GM18505 (cell line): ENCODE data around the gene DBR1.
A peak's percentile ranks its signal among the peaks of the same experiment; 100 is the strongest.

ENCODE experiments used
- ATAC-seq: cut with Tn5 transposase; IDR thresholded peaks from one replicate; pipeline ENCODE4 v1.9.1; 2021; ENCODE audit not compliant: unreplicated experiment
- POLR2A ChIP-seq: IDR thresholded peaks from 4 replicates; pipeline ENCODE4 v1.6.1; 2011; ENCODE audit warnings: borderline replicate concordance; ENCODE audit not compliant: insufficient read depth, insufficient read length; ENCODE audit errors: extremely low read depth

DBR1 gene

GRCh38 chr3:138174421-138175131 is at the start of gene DBR1:
Gene DBR1, minus strand, starts transcription at chr3:138174921. Its CDS starts 126 bp downstream, at chr3:138174795.
- TF ChIP-seq POLR2A: peak; percentile 96
- ATAC-seq: peak; percentile 90

- TF ChIP-seq POLR2A: no peak
- no peak for ATAC-seq
Measured at GRCh38 chr3:138222942-138223287, 48.2 kb upstream of the DBR1 start.

- no peak for ATAC-seq
- no peak for TF ChIP-seq POLR2A
Measured at GRCh38 chr3:138222131-138222941, 47.6 kb upstream of the DBR1 start.

GRCh38 chr3:138220788-138221187 is 46.1 kb upstream of the DBR1 start:
- ATAC-seq: no peak
- no peak for TF ChIP-seq POLR2A

- ATAC-seq: no peak
- TF ChIP-seq POLR2A: no peak
Measured at GRCh38 chr3:138220242-138220641, 45.5 kb upstream of the DBR1 start.

GRCh38 chr3:138219255-138219654 is 44.5 kb upstream of the DBR1 start:
- ATAC-seq: no peak

GRCh38 chr3:138213398-138214085 is 38.8 kb upstream of the DBR1 start:
- no peak for TF ChIP-seq POLR2A
- ATAC-seq: no peak

More at GRCh38 chr3:138219255-138219654, 44.5 kb upstream of the DBR1 start:
- TF ChIP-seq POLR2A: no peak

- no peak for ATAC-seq
- TF ChIP-seq POLR2A: no peak
Measured at GRCh38 chr3:138210528-138210927, 35.8 kb upstream of the DBR1 start.

- TF ChIP-seq POLR2A: no peak
- ATAC-seq: no peak
Measured at GRCh38 chr3:138206196-138206595, 31.5 kb upstream of the DBR1 start.

- no peak for TF ChIP-seq POLR2A
- no peak for ATAC-seq
Measured at GRCh38 chr3:138205527-138205926, 30.8 kb upstream of the DBR1 start.

- TF ChIP-seq POLR2A: no peak
- ATAC-seq: no peak
Measured at GRCh38 chr3:138203938-138204337, 29.2 kb upstream of the DBR1 start.

GRCh38 chr3:138202945-138203701 is 28.4 kb upstream of the DBR1 start:
- TF ChIP-seq POLR2A: no peak
- no peak for ATAC-seq

GRCh38 chr3:138200424-138200823 is 25.7 kb upstream of the DBR1 start:
- no peak for ATAC-seq
- TF ChIP-seq POLR2A: no peak
